Lung (tissue), 12 donors: ENCODE data around the gene MTARC1. TPM values are rescaled to one million over a fixed set of nuclear protein-coding genes. Genes with fewer than 3 reads are reported as not detected.
A peak's percentile ranks its signal among the peaks of the same experiment; 100 is the strongest.

Source experiments
- ATAC-seq: fragments of 200-7000 bp; cut with Tn5 transposase; one replicate; pipeline ENCODE4 v1.9.1; 2020; ENCODE audit warnings: moderate number of reproducible peaks; ENCODE audit not compliant: insufficient read depth, low FRiP score
- DNase-seq, 3 donors: peaks; one replicate each; pipeline ENCODE4 v3.0.0-alpha.2; 2013 to 2017
- H3K27ac ChIP-seq, 2 donors: one replicate each; pipeline ENCODE4 v1.5.1; 2013; ENCODE audit warnings: mild to moderate bottlenecking in 2 of 2, moderate library complexity in 2 of 2, control low read depth in 1 of 2, inconsistent platforms in 1 of 2, low read depth in 1 of 2, low read length in 1 of 2
- H3K27me3 ChIP-seq, 3 donors: one replicate each; pipeline ENCODE4 v1.5.1; 2013; ENCODE audit warnings: low read length in 2 of 3; ENCODE audit not compliant: control insufficient read depth in 3 of 3, insufficient read depth in 3 of 3
- H3K36me3 ChIP-seq, 4 donors: one replicate each; pipeline ENCODE4 v1.5.1; 2013; ENCODE audit warnings: low read length in 4 of 4, mild to moderate bottlenecking in 1 of 4, moderate library complexity in 1 of 4; ENCODE audit not compliant: control insufficient read depth in 4 of 4, insufficient read depth in 4 of 4
- H3K4me1 ChIP-seq, 5 donors: one replicate each; pipeline ENCODE4 v1.5.1; 2013; ENCODE audit warnings: low read length in 5 of 5, mild to moderate bottlenecking in 2 of 5, moderate library complexity in 1 of 5; ENCODE audit not compliant: control insufficient read depth in 5 of 5, insufficient read depth in 5 of 5
- H3K4me3 ChIP-seq: one replicate; pipeline ENCODE4 v1.5.1; 2013; ENCODE audit warnings: mild to moderate bottlenecking, control low read depth, moderate library complexity
- H3K9ac ChIP-seq, 2 donors: one replicate each; pipeline ENCODE4 v1.5.1; 2013; ENCODE audit warnings: low read length in 2 of 2, control low read depth in 1 of 2; ENCODE audit not compliant: insufficient read depth in 1 of 2
- H3K9me3 ChIP-seq, 4 donors: one replicate each; pipeline ENCODE4 v1.5.1; 2013; ENCODE audit warnings: low read length in 3 of 4, mild to moderate bottlenecking in 1 of 4, moderate library complexity in 1 of 4; ENCODE audit not compliant: control insufficient read depth in 4 of 4, insufficient read depth in 3 of 4
- CTCF ChIP-seq: IDR thresholded peaks from 2 replicates; pipeline ENCODE4 v1.5.1; 2012; ENCODE audit warnings: mild to moderate bottlenecking; ENCODE audit errors: control extremely low read depth, extremely low read depth
- WGBS, 2 donors: extraction: QIAGEN DNeasy Blood & Tissue Kit; methylation state at CpG; one replicate each; pipeline ENCODE4 v1.1.7; 2013; 5-methylcytosine and 5-hydroxymethylcytosine counted together
- polyA plus RNA-seq, 2 donors: library from polyadenylated mRNA; stranded (reverse); fragments of 200-250 nt; gene quantifications; one replicate each; pipeline ENCODE4 v1.2.1, GENCODE V29; 2013
- total RNA-seq, 2 donors: library from RNA; depleted of rRNA in 1 of 2; stranded (reverse); fragments of >200 nt in 1 of 2; gene quantifications; one replicate each; pipeline ENCODE4 v1.2.1, GENCODE V29; 2014 to 2021
- donor health status: control.
- donor health status: control.
- donor health status: Bipolar disorder and iron deficiency.
- donor health status: healthy.
- donor health status: DM: yes; HTN: yes; CAD: no.

MTARC1 gene
- total and polyA plus RNA-seq, 4 donors: 10.1 to 22.3 (median 15.7) TPM

- H3K4me3 ChIP-seq: no peak overlapping the region
- H3K4me1 ChIP-seq: peaks cover 0 to 13% (median 0%) of the 10 kb centered on the region in 5 donors
- no peak for TF ChIP-seq CTCF
- no peak overlapping the region for H3K9ac ChIP-seq
- H3K36me3 ChIP-seq: no peaks in the 10 kb centered on the region
- ATAC-seq: no peak
- no peaks in the 10 kb centered on the region for H3K27me3 ChIP-seq
- H3K27ac ChIP-seq: no peak overlapping the region
- WGBS, 2 donors: 94 to 97% methylated on average over 3 of the region's 3 CpGs
- no peak for DNase-seq
- H3K9me3 ChIP-seq: no peaks in the 10 kb centered on the region
Observed at GRCh38 chr1:220742520-220742919, 44.2 kb upstream of the MTARC1 start.

- 91 to 95% methylated on average over 3 of the region's 3 CpGs for WGBS, 2 donors
- peaks cover 0 to 2% (median 0%) of the 10 kb centered on the region in 4 donors for H3K9me3 ChIP-seq
- peaks cover 3 to 48% (median 17%) of the 10 kb centered on the region in 5 donors for H3K4me1 ChIP-seq
- peak overlapping the region in 1 of 2 donors; percentile 95 for H3K27ac ChIP-seq
- TF ChIP-seq CTCF: no peak
- no peak overlapping the region for H3K4me3 ChIP-seq
- H3K36me3 ChIP-seq: peaks cover 0 to 4% (median 0%) of the 10 kb centered on the region in 4 donors
- no peak overlapping the region for H3K9ac ChIP-seq
- no peaks in the 10 kb centered on the region for H3K27me3 ChIP-seq
- no peak for ATAC-seq
- DNase-seq: peak in 1 of 3 donors; percentile 11
Observed at GRCh38 chr1:220746851-220747250, 39.9 kb upstream of the MTARC1 start.

GRCh38 chr1:220747437-220748088 lies 39.1 kb upstream of the MTARC1 start:
- H3K4me3 ChIP-seq: peak overlapping the region; percentile 82
- ATAC-seq: peak; percentile 2
- H3K27me3 ChIP-seq: no peaks in the 10 kb centered on the region
- peaks cover 4 to 54% (median 22%) of the 10 kb centered on the region in 5 donors for H3K4me1 ChIP-seq
- DNase-seq: peak in 1 of 3 donors; percentile 42
- H3K27ac ChIP-seq: peak overlapping the region; percentile 95
- H3K9me3 ChIP-seq: peaks cover 0 to 2% (median 0%) of the 10 kb centered on the region in 4 donors
- H3K9ac ChIP-seq: peak overlapping the region in 1 of 2 donors; percentile 89
- 22 to 33% methylated on average over 18 of the region's 18 CpGs for WGBS, 2 donors
- H3K36me3 ChIP-seq: peaks cover 0 to 4% (median 0%) of the 10 kb centered on the region in 4 donors
- no peak for TF ChIP-seq CTCF
